Measurements from ENCODE around the gene TCHP.
"Not testable (repeated sequence)": the region's sequence is repeated elsewhere in the genome, so short reads cannot be mapped to it uniquely, and the experiment has no call there.

Gene TCHP

GRCh38 chr12:109914461-109914860 is 14.4 kb downstream of the TCHP start:
- DNase-seq = no peak

GRCh38 chr12:109915171-109916040 is 15.3 kb downstream of the TCHP start:
- DNase-seq = no peak

- no peak for DNase-seq
Measured at GRCh38 chr12:109916045-109916444, 16.0 kb downstream of the TCHP start.

- no peak for DNase-seq
Measured at GRCh38 chr12:109919456-109919855, 19.4 kb downstream of the TCHP start.

GRCh38 chr12:109920261-109920780 is 20.2 kb downstream of the TCHP start:
- no peak for DNase-seq

GRCh38 chr12:109921982-109922381 is 21.9 kb downstream of the TCHP start:
- DNase-seq = no peak

GRCh38 chr12:109923038-109923437 is 23.0 kb downstream of the TCHP start:
- no peak for DNase-seq

- DNase-seq = no peak
Measured at GRCh38 chr12:109923481-109924245, 23.6 kb downstream of the TCHP start.

- DNase-seq = no peak
Measured at GRCh38 chr12:109925185-109925840, 25.2 kb downstream of the TCHP start.

GRCh38 chr12:109926016-109926415 is 25.9 kb downstream of the TCHP start:
- DNase-seq = no peak

- DNase-seq = no peak
Measured at GRCh38 chr12:109926488-109927210, 26.6 kb downstream of the TCHP start.

- DNase-seq = peak; percentile 48
Measured at GRCh38 chr12:109927622-109928021, 27.5 kb downstream of the TCHP start.

GRCh38 chr12:109928058-109928656 is 28.1 kb downstream of the TCHP start:
- no peak for DNase-seq

GRCh38 chr12:109929326-109929725 is 29.3 kb downstream of the TCHP start:
- not testable (repeated sequence) for DNase-seq

- DNase-seq = no peak
Measured at GRCh38 chr12:109930028-109930800, 30.1 kb downstream of the TCHP start.

GRCh38 chr12:109931143-109931542 is 31.1 kb downstream of the TCHP start:
- no peak for DNase-seq

- DNase-seq = no peak
Measured at GRCh38 chr12:109932878-109933503, 32.9 kb downstream of the TCHP start.

- no peak for DNase-seq
Measured at GRCh38 chr12:109934026-109934425, 34.0 kb downstream of the TCHP start.

- no peak for DNase-seq
Measured at GRCh38 chr12:109937371-109937770, 37.3 kb downstream of the TCHP start.

- no peak for DNase-seq
Measured at GRCh38 chr12:109938947-109939346, 38.9 kb downstream of the TCHP start.

- no peak for DNase-seq
Measured at GRCh38 chr12:109939504-109939903, 39.4 kb downstream of the TCHP start.
